NCI-H82 treated with DMSO at 0.1 percent for 48 hours (cell line): ENCODE measurements around the gene B4GALNT4.
"Not testable (repeated sequence)": the region's sequence is repeated elsewhere in the genome, so short reads cannot be mapped to it uniquely, and the experiment has no call there.

Experiments
- DNase-seq: peaks from one replicate; lab custom pipeline; 2025; ENCODE audit not compliant: unreplicated experiment; lab: John Stamatoyannopoulos, UW

B4GALNT4 gene

DNA sequence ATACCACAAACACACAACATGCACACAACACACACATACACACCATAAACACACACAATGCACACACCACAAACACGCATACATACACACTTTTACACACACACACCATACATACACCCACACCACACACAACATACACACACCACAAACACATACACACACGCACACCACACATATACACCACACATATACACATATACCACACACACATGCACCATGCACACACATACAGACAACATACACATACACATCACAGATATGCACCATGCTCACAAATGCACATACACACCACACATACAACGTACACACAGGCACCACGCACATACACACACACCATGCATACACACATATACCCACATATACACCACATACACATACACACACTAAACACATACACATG lies 11.7 kb upstream of the B4GALNT4 start:
- DNase-seq, result no peak

DNA sequence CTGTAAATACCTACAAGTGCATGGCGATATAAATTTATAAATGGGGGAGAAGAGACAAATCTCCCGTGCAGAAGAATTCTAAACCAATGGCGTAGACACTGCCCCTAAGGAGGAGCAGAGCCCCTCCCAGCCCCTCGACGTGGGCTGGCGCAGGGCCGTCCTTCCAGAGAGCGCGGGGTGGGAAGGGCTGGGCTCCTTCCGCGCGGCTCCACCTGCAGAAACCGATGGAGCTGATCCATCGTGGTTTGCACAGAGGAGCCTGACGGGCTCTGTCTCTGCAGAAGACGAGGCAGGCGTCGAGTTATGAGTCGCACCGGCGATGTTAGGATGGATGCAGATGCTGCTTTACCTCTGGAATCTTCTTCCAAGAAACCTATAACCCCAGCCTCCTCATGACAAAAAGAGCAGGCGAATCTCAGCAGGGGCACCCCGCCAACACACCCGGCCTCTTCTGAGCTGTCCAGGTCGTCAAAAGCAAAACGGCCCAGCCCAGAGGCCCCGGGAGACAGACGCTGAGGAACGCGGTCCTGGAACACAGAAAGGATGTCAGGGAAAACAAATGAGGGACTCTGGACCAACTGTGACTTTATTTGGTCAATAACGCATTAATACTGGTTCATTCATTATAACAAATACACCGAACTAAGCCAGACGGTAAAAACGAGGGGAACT lies 11.0 kb upstream of the B4GALNT4 start:
- DNase-seq, result no peak

DNA sequence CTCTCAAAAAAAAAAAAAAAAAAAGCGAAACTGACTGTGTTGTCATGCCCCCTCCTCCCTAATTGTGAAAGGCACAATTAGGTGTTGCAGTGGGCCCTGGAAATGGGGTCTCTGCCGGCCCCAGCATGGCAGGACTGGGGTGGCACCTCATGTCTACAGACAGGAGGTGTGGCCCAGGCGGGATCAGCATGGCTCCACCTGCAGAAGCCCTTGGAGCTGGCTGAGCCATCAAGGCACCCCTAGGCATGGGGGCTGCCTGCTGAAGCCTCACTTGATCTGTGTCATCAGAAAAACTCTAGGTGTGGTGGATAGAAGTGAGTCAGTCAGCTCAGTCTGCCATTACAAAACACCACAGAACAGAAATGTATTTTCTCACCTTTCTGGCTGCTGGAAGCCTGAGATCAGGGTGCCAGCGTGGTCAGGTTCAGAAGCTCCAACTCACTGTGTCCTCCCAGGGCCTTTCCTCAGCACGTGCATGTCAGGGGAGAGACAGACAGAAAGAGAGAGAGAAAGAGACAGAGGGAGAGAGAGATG lies 10.1 kb upstream of the B4GALNT4 start:
- DNase-seq, result no peak

DNA sequence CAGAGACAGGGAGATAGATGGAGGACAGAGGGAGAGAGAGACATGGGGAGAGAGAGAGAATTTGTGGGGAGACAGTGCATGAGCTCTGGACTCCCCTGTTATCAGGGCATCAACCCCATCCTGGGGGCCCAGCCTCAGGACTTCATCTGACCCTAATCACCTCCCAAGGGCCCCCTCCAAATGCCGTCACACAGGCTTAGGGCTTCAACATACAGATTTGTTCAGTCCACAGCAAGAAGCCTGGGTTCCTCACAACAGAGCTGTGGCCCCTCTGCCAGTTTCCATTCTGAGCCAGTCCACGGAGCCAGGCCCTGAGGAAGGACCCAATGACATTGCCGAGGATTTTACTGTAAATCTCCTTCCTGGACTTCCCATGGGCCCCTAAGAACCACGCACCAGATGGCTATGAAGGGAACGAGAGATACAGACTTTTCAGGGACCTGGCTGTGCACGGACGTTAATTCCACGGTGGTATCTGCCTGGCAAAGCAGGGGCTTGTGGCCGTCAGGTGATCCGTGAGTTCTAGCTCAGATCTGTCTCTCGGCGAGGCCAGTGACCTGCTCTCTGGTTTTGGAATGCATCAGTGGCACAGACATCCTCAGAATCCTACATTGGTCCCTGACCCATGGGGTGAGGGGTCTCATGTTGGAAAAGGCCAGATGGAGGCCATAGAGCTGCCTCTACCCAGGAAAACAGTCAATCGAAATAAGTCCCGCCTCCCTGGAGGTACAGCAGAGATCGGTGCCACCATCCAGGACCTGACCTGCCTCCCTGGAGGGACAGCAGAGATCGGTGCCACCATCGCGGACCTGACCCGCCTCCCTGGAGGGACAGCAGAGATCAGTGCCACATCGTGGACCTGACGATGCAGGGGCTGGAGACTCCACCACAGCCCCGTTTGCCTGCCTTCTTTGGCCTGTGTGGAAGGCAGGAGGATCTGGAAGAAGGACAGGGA lies 8.7 kb upstream of the B4GALNT4 start:
- no peak for DNase-seq

DNA sequence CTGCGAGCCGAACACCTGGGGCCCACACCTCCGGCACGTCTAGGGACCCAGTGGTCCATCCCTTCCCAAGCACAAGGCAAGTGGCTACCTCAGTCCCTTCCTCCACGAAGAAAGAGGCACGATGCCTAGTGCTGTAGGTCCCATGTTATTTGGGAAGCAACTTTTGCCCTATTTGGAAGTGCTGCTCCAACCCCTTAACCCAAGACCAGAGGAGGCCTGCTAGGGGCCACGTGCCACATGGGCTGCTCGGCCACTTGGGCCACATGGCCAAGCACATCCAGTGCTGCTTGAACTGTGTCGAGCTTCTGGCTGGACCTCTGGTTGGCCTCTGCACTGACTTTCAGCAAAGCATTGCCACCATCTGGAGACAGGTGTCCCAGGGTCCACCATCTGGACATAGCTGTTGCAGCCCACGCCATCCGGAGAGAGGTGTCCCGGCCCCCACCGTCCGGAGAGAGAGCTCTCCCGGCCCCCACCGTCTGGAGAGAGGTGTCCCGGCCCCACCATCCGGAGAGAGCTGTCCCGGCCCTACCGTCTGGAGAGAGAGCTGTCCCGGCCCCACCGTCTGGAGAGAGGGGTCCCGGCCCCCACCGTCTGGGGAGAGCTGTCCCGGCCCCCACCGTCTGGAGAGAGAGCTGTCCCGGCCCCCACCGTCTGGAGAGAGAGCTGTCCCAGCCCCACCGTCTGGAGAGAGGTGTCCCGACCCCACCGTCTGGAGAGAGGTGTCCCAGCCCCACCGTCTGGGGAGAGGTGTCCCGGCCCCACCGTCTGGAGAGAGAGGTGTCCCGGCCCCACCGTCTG lies 6.5 kb upstream of the B4GALNT4 start:
- DNase-seq, result no peak

DNA sequence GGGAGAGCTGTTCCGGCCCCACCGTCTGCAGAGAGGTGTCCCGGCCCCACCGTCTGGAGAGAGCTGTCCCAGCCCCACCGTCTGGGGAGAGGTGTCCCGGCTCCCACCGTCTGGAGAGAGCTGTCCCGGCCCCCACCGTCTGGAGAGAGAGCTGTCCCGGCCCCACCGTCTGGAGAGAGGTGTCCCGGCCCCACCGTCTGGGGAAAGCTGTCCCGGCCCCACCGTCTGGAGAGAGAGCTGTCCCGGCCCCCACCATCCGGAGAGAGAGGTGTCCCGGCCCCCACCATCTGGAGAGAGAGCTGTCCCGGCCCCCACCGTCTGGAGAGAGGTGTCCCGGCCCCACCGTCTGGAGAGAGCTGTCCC lies 5.9 kb upstream of the B4GALNT4 start:
- DNase-seq, result not testable (repeated sequence)

DNA sequence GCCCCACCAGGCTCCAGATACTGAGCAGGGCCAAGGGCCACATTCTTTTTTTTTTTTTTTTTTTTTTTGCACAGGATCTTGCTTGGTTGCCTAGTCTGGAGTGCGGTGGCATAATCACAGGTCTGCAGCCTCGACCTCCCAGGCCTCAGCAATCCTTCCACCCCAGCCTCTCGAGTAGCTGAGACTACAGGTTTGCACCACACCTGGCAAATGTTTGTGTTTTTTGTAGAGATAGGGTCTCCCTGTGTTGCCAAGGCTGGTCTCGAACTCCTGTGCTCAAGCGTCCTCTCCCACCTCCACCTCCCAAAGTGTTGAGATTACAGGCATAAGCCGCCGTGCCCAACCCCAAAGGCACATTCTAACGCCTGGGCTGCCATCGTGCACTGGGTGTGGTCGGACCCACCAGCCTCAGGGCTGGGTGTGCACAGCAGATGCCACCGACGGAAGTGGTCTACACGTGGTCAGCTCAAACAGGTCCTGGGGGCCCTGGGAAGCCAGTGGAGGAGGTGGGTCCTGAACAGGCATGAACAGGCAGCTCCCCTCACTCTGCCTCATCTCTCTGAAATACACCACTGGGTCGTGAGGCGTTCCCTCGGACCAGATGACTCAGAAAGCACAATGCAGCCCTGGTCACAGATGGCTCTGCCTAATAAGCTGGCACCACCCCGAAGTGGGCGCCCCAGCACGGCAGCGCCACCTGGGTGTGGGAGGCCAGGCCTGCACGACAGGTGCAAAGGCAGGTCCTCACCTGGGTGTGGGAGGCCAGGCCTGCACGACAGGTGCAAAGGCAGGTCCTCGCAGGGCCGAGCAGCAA lies 5.1 kb upstream of the B4GALNT4 start:
- no peak for DNase-seq

DNA sequence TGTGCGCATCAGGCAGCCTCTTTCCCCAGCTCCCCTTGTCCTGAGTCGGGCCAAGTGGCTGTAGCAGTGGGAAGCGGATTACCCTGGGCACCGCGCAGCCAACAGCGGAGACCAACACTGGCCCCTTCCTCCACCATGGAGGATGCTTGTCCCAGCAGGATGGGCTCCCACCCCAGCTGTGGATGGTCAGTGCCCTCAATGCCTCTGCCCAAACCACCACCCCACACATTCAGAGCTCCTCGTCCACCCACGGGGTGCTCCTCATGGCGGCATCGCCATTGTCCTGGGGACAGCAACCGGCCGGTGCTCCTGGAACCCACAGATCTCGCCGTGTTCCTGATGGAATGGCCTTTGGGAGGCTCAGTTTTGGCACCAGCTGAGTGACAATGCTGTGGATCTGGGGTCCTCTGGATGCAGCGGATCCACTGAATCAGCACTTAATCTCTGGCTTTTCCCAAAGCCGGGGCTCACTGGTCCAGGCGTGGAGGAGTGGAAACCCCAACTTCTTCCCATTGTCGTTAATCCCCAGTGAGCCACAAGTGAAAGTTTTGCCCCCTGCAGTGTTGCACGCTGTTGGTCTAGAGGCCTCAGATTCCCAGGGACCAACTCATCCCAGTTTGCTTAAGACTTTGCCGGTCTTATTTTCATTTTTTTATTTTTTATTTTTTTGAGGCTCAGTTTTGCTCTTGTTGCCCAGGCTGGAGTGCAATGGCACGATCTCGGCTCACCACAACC lies 4.1 kb upstream of the B4GALNT4 start:
- no peak for DNase-seq

DNA sequence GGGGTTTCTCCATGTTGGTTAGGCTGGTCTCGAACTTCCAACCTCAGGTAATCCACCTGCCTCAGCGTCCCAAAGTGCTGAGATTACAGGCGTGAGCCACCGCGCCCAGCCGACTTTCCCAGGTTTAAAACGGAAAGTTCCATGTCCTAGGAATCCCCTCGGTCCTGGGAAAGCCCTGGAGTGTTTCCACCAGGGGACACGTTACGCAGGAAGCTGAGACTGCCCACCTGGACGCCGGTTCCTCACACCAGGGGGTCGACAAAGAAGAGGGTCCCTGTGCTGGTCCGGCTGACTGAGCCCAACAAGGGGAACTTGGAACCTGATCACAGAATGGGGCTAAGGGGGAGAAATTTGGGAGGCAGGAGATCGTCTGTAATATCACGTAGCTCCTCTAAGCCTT lies 3.5 kb upstream of the B4GALNT4 start:
- DNase-seq, result no peak

DNA sequence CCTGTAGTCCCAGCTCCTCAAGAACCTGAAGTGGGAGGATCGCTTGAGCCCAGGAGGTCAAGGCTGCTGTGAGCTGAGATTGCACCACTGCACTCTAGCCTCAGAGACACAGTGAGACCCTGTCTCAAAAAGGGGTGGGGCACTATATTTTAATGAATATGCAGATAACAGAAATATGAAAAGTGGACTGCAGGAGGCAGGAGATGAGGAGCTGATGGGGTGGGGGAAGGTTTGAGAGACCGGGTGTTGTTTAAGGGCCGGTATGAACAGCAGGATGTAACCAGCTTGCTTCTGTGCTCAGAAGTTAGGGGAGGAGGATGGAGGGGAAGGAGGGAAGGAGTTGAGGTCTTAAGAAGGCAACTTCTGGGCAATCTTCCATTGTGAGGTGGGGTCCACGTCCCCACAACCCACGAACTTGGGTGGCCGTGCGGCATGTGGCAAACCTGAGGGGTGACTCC lies 1.3 kb upstream of the B4GALNT4 start:
- DNase-seq, result no peak

DNA sequence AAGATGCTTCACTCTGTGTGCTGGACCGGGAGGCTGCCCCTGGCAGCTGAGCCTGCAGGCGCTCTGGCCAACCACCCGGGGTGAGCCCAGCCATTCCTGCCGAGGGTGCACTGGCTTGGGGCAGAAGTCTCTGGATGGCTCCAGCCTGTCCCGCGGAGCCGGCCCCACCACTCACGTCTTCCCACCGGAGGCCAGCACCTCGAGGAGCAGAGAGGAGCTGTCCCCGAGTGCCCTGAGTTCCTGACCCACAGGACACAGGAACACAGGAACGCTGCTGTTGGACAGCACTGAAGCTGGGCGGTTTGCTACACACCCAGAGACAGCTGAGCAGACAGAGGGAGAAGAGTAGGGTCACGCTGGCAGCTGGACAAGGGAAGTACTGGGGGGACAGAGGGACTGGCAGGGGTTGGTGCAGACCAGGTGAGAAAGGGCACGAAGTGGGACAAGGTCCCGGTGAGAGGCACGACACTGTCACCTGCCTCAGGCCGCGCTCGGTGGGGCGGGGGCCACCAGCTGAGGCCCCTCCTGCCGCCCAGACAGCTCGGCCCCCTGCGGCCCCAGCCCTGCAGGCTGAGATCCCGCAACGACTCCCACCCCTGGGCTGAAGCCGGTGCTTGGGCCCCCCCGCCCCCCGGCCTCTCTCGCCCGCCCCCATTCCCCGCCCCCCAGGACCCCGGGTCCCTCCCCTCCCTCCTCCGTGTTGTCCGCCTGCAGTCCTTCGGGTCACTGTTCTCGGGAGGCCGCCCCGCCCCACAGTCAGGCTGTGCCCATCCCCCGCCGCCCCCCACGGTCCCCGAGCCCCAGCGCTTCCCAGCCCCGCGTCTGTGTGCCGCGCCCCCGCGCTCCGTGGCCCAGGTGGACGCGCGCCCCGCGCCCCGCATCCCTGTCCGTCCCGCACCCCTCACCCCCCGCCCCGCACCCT lies 624 bp upstream of the B4GALNT4 start:
- DNase-seq, result no peak

DNA sequence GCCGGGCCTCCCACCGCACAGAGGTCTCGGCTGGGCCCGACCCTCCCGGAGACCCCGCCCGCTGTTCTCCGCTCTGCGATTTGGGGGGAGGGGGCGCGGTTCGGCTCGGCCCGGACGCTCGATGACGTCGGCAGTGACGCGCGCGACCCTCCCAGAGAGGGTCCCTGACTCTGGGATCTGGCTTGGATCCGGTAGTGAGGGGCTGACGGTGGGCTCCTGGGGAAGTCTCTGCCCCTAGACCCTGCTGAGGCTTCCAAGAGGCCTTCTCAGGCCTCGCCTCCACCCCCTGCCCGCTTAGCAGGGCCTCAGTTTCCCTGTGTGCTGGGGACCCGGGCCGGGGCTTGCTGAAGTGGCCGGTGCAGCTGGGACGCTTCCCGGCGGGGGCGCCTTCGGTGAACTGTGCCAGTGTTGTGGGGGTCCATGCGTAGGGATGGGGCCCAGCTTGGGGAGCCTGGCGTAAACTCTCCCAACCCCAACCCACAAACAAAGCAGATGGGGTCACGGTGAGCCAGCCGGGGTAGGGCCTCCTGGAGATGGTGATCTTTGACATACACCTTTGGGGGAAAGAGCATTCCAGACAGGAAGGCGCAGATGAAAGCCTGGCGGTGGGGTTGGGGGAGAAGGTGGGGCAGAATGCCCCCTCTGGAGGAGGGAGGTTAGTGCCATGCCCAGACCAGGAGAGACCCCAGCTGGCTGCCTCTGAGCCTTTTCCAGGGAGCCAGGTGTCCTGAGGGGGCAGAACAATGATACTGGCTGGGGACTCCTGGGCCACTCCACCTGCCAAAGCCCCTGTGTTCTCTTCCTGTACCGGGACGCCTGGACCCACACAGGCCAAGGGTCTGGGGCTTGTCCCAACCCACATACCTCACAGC lies 1.0 kb downstream of the B4GALNT4 start:
- no peak for DNase-seq

DNA sequence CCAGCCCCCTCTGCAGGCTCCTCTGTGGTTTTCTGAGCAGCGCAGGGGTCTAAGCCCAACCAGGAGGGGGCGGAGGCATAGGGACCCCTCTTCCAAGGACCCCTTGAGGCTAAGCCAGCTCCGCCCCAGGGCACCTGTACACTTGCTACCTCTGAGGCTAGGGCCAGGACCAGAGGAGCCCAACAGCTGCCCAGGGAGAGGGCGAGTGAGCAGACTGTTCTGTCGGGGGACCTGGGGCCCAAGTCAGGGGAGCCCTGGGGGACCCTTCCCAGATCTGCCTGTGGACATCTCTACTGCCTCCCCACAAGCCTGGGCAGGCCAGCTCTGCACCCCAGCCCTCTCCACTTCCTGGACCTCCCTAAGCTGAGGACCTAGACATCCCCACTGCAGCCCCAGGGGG lies 1.8 kb downstream of the B4GALNT4 start:
- DNase-seq, result no peak

DNA sequence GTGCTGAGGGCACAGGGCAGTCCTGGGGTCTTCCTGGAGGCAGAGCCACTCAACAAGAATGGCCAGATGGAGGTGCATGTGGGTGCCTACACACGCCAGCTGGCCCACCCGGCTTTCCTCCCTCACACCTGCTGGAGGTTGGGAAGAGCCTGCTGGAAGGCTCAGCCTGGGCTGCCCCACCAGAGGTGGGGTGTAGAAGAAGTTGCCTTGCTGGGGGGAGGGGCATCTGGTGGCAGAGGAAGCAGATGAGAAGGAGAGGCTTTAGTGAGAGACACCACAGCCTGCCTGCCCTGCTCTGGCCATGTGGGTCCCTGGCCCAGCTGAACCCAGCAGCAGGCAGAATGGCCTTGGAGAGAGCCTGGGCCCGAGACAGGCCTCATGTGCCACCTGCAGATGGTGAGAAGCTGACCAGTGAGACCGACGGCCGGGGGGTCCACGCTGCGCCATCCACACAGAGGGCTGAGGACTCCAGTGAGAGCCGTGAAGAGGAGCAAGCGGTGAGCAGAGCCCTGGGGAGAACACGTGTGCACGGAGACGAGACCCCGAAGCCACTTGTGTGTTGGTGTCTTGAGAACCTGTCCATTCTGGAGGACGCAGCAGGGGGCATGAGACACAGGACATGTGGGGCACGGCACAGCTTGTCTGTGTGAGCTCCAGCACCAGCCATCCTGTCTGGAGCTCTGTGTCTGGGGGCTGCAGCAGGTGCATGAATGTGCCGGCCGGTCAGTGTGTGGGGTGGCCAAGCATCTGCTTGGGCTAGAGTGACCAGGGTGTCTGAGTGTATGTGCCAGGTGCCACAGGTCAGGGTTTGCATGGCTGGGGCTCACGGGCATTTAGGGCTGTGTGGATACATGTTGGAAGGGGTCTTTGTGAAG lies 2.7 kb downstream of the B4GALNT4 start:
- no peak for DNase-seq

DNA sequence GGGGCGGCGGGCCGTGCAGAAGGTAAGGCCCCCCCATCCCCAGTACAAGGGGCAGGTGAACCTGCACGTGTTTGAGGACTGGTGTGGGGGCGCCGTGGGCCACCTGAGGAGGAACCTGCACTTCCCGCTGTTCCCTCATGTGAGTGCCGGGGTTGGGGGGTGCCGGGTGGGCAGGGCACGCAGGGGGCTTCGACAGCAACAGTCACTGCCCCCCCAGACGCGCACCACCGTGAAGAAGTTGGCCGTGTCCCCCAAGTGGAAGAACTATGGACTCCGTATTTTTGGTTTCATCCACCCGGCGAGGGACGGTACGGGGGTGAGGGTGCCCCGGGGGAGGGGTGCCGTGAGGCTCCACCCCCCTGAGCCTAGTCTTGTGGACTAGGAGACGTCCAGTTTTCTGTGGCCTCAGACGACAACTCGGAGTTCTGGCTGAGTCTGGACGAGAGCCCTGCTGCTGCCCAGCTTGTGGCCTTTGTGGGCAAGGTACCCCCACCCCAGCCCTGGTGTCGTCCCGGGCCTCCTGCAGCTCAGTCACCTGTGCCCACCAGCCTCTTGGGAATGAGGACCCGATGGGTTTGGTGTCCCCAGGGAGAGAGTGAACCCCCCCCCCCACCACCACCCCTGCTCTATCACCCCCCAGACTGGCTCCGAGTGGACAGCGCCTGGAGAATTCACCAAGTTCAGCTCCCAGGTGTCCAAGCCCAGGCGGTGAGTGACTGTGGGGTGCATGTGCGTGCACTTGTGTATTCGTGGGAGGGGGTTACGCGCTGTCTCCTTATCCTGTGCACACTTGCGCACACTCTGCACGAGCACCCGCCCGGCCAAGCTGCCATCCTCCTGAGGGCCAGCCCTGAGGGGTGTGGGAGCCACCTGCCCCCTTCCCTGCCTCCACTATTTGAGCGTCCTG lies 3.8 kb downstream of the B4GALNT4 start:
- no peak for DNase-seq
